HG03575 (cell line): ENCODE measurements around the gene PLAAT5.

ENCODE experiments used
- ATAC-seq: cut with Tn5 transposase; IDR thresholded peaks from one replicate; pipeline ENCODE4 v1.9.1; 2021; ENCODE audit not compliant: unreplicated experiment, insufficient number of reproducible peaks, low FRiP score; ENCODE audit errors: extremely low read depth

The PLAAT5 gene

GRCh38 chr11:63518548-63518947, 27.6 kb upstream of the PLAAT5 start:
- no peak for ATAC-seq

- ATAC-seq, result no peak
Measured at GRCh38 chr11:63517156-63517555, 26.2 kb upstream of the PLAAT5 start.

GRCh38 chr11:63516109-63516508, 25.1 kb upstream of the PLAAT5 start:
- no peak for ATAC-seq

- ATAC-seq, result no peak
Measured at GRCh38 chr11:63512816-63513215, 21.8 kb upstream of the PLAAT5 start.

- no peak for ATAC-seq
Measured at GRCh38 chr11:63511048-63511748, 20.2 kb upstream of the PLAAT5 start.

- ATAC-seq, result no peak
Measured at GRCh38 chr11:63510360-63511047, 19.5 kb upstream of the PLAAT5 start.

GRCh38 chr11:63508745-63509144, 17.8 kb upstream of the PLAAT5 start:
- ATAC-seq, result no peak

GRCh38 chr11:63508009-63508408, 17.0 kb upstream of the PLAAT5 start:
- no peak for ATAC-seq

- ATAC-seq, result no peak
Measured at GRCh38 chr11:63507511-63507910, 16.5 kb upstream of the PLAAT5 start.

- ATAC-seq, result no peak
Measured at GRCh38 chr11:63506876-63507275, 15.9 kb upstream of the PLAAT5 start.

GRCh38 chr11:63505857-63506528, 15.0 kb upstream of the PLAAT5 start, which contains the start of gene LGALS12:
Gene LGALS12 (plus strand): TSS chr11:63506084. CDS start chr11:63506459, 375 bp downstream.
- no peak for ATAC-seq

GRCh38 chr11:63504933-63505586, 14.1 kb upstream of the PLAAT5 start:
- ATAC-seq, result no peak

GRCh38 chr11:63504054-63504453, 13.1 kb upstream of the PLAAT5 start:
- ATAC-seq, result no peak

- no peak for ATAC-seq
Measured at GRCh38 chr11:63503492-63503891, 12.5 kb upstream of the PLAAT5 start.

GRCh38 chr11:63502252-63502820, 11.4 kb upstream of the PLAAT5 start:
- ATAC-seq, result no peak

GRCh38 chr11:63501236-63501635, 10.3 kb upstream of the PLAAT5 start:
- ATAC-seq, result no peak

GRCh38 chr11:63499874-63500273, 8.9 kb upstream of the PLAAT5 start:
- ATAC-seq, result no peak

GRCh38 chr11:63494975-63495374, 4.0 kb upstream of the PLAAT5 start:
- ATAC-seq, result no peak

GRCh38 chr11:63493127-63493526, 2.2 kb upstream of the PLAAT5 start:
- no peak for ATAC-seq
